Measurements from ENCODE around the gene DMWD.
A peak's percentile ranks its signal among the peaks of the same experiment; 100 is the strongest.

DMWD gene

GRCh38 chr19:45789035-45789786, 3.4 kb downstream of the DMWD start:
- no peak for FAIRE-seq
- DNase-seq (ENCODE audit: insufficient read length, low spot score): no peak

- FAIRE-seq: no peak
- DNase-seq (ENCODE audit: insufficient read length, low spot score): no peak
These were observed 6.1 kb downstream of the DMWD start for GRCh38 chr19:45786533-45786894.

- DNase-seq (ENCODE audit: insufficient read length, low spot score): no peak
These were observed 6.7 kb downstream of the DMWD start for GRCh38 chr19:45785781-45786532.

GRCh38 chr19:45785097-45785496, 7.5 kb downstream of the DMWD start:
- DNase-seq (ENCODE audit: insufficient read length, low spot score): no peak
- FAIRE-seq: no peak

More at GRCh38 chr19:45785781-45786532, 6.7 kb downstream of the DMWD start:
- FAIRE-seq: no peak

GRCh38 chr19:45784096-45784495, 8.5 kb downstream of the DMWD start:
- FAIRE-seq: no peak
- no peak for DNase-seq (ENCODE audit: insufficient read length, low spot score)

- FAIRE-seq (no peak), DNase-seq (ENCODE audit: insufficient read length, low spot score) (peak; percentile 83)
These were observed 9.5 kb downstream of the DMWD start for GRCh38 chr19:45782820-45783785.

- FAIRE-seq (peak; percentile 54), DNase-seq (ENCODE audit: insufficient read length, low spot score) (peak; percentile 27)
These were observed 10.4 kb downstream of the DMWD start, which contains the start of gene DMPK for GRCh38 chr19:45782162-45782691. TSS of gene DMPK (minus strand) at chr19:45782490. CDS start at chr19:45782352, 138 bp downstream.

- FAIRE-seq: no peak
These were observed 11.2 kb downstream of the DMWD start for GRCh38 chr19:45781214-45782161.

GRCh38 chr19:45780448-45781213, 12.0 kb downstream of the DMWD start:
- FAIRE-seq: no peak
- DNase-seq (ENCODE audit: insufficient read length, low spot score): no peak

More at GRCh38 chr19:45781214-45782161, 11.2 kb downstream of the DMWD start:
- DNase-seq (ENCODE audit: insufficient read length, low spot score): peak; percentile 40

- DNase-seq (ENCODE audit: insufficient read length, low spot score) (no peak), FAIRE-seq (peak; percentile 26)
These were observed 12.5 kb downstream of the DMWD start for GRCh38 chr19:45780146-45780447.

GRCh38 chr19:45779231-45780145, 13.2 kb downstream of the DMWD start:
- FAIRE-seq: no peak
- DNase-seq (ENCODE audit: insufficient read length, low spot score): no peak

- FAIRE-seq (no peak), DNase-seq (ENCODE audit: insufficient read length, low spot score) (no peak)
These were observed 14.5 kb downstream of the DMWD start for GRCh38 chr19:45778010-45778661.

GRCh38 chr19:45777395-45777961, 15.2 kb downstream of the DMWD start:
- FAIRE-seq (no peak), DNase-seq (ENCODE audit: insufficient read length, low spot score) (no peak)

GRCh38 chr19:45774765-45775164, 17.9 kb downstream of the DMWD start:
- no peak for DNase-seq (ENCODE audit: insufficient read length, low spot score)
- no peak for FAIRE-seq

- FAIRE-seq (no peak), DNase-seq (ENCODE audit: insufficient read length, low spot score) (no peak)
These were observed 19.3 kb downstream of the DMWD start for GRCh38 chr19:45773384-45773783.

GRCh38 chr19:45772912-45773311, 19.7 kb downstream of the DMWD start:
- FAIRE-seq (no peak), DNase-seq (ENCODE audit: insufficient read length, low spot score) (no peak)
